ENCODE data around the gene MPZL2.

DNA sequence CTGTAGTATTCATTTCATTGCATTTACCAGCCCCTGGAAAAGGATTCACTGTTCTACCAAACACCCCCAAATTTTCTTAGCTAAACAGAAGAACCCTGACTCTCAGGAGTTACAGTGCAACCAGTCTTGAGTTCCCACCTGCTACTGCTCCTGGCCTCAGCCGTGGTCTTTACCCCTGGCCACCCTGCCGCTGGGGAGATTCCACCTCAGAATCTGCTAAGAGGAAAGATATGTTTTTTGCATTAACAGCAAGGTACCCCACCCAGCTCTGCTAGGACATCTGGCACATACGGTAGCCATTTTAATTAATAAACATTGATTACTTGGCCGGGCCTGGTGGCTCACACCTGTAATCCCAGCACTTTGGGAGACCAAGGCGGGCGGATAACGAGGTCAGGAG is 48.3 kb downstream of the MPZL2 start:
- TF ChIP-seq, protein P1, sequence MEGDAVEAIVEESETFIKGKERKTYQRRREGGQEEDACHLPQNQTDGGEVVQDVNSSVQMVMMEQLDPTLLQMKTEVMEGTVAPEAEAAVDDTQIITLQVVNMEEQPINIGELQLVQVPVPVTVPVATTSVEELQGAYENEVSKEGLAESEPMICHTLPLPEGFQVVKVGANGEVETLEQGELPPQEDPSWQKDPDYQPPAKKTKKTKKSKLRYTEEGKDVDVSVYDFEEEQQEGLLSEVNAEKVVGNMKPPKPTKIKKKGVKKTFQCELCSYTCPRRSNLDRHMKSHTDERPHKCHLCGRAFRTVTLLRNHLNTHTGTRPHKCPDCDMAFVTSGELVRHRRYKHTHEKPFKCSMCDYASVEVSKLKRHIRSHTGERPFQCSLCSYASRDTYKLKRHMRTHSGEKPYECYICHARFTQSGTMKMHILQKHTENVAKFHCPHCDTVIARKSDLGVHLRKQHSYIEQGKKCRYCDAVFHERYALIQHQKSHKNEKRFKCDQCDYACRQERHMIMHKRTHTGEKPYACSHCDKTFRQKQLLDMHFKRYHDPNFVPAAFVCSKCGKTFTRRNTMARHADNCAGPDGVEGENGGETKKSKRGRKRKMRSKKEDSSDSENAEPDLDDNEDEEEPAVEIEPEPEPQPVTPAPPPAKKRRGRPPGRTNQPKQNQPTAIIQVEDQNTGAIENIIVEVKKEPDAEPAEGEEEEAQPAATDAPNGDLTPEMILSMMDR (IDR thresholded peaks at IDR 0.05 in 4 of 5, conservative IDR thresholded peaks at IDR 0.05 in 1 of 5), result no peak
- no peak for TF ChIP-seq POLR2A (IDR thresholded peaks at IDR 0.05)

Data from gastrocnemius medialis (tissue), 4 donors.